ENCODE measurements around the gene PTPRT.

GRCh38 chr20:43231829-43232228 is 42.1 kb upstream of the PTPRT start:
- TF ChIP-seq CTCF (IDR thresholded peaks at IDR 0.05; ENCODE audit: borderline replicate concordance, extremely low read depth, low read length, poor library complexity, severe bottlenecking) (no peak), EZH2 (IDR thresholded peaks at IDR 0.05; ENCODE audit: borderline replicate concordance, low read depth, low read length, severe bottlenecking) (no peak)
